Measurements from ENCODE around the gene FHIT.

The FHIT gene

DNA sequence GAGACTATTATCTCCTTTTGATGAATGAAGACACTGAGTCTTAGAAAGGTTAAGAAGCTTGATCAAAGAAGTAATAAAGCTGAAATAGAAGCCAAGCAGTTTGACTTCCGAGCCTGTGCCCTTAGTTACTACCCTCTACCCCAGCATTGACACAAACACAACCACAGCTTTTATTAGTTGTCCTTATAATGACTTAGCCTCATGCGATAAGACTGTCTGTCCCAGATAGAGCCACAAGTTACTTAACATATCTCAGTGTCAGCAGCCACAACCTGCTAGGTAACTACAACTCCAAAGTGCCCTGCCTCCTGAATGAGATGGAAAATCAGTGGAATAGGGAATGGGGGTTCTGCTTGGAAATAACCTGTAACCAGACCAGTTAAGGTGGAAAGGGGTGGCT, 1419.9 kb downstream of the FHIT start:
- Histone ChIP-seq H3K9me3 (ENCODE audit: control insufficient read depth in 5 of 5, low read length in 5 of 5) (no peaks in the 10 kb centered on the region), H3K36me3 (ENCODE audit: control insufficient read depth in 5 of 5, insufficient read depth in 5 of 5, low read length in 5 of 5) (no peaks in the 10 kb centered on the region), H3K27me3 (ENCODE audit: control insufficient read depth in 5 of 5, insufficient read depth in 4 of 5, low read length in 5 of 5) (no peaks in the 10 kb centered on the region), H3K4me3 (ENCODE audit: low read depth in 1 of 5, low read length in 5 of 5) (no peak overlapping the region), H3K9ac (ENCODE audit: low read length in 5 of 5) (no peak overlapping the region), H3K27ac (ENCODE audit: low read depth, low read length) (no peak overlapping the region), H3K4me1 (ENCODE audit: control insufficient read depth in 5 of 5, insufficient read depth in 5 of 5, low read length in 5 of 5) (no peaks in the 10 kb centered on the region)

DNA sequence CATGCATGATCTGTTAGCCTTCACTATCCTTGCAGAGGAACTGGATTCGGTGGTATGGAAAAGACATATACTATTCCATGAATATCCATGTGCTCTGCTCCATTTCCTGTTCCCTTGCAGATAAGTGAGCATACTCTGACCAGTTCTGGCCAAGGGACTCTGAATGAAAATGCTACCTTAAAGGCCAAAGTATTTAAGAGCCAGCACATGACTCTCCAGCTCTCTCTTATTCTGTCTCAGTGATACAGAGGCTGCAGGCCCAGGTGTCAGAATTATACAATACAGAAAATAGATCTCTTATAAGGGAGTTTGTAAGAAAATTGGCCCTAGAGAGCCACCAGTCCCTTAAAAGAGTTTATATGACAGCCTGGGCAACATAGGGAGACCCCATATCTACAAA, 1421.7 kb downstream of the FHIT start:
- Histone ChIP-seq H3K36me3 (ENCODE audit: control insufficient read depth in 5 of 5, insufficient read depth in 5 of 5, low read length in 5 of 5) (no peaks in the 10 kb centered on the region), H3K4me3 (ENCODE audit: low read depth in 1 of 5, low read length in 5 of 5) (no peak overlapping the region), H3K27me3 (ENCODE audit: control insufficient read depth in 5 of 5, insufficient read depth in 4 of 5, low read length in 5 of 5) (no peaks in the 10 kb centered on the region), H3K4me1 (ENCODE audit: control insufficient read depth in 5 of 5, insufficient read depth in 5 of 5, low read length in 5 of 5) (no peaks in the 10 kb centered on the region), H3K27ac (ENCODE audit: low read depth, low read length) (no peak overlapping the region), H3K9ac (ENCODE audit: low read length in 5 of 5) (no peak overlapping the region), H3K9me3 (ENCODE audit: control insufficient read depth in 5 of 5, low read length in 5 of 5) (no peaks in the 10 kb centered on the region)

GRCh38 chr3:59824876-59825275, 1426.4 kb downstream of the FHIT start:
- Histone ChIP-seq H3K9ac (ENCODE audit: low read length in 5 of 5) (no peak overlapping the region), H3K27me3 (ENCODE audit: control insufficient read depth in 5 of 5, insufficient read depth in 4 of 5, low read length in 5 of 5) (no peaks in the 10 kb centered on the region), H3K4me3 (ENCODE audit: low read depth in 1 of 5, low read length in 5 of 5) (no peak overlapping the region), H3K9me3 (ENCODE audit: control insufficient read depth in 5 of 5, low read length in 5 of 5) (no peaks in the 10 kb centered on the region), H3K36me3 (ENCODE audit: control insufficient read depth in 5 of 5, insufficient read depth in 5 of 5, low read length in 5 of 5) (no peaks in the 10 kb centered on the region), H3K27ac (ENCODE audit: low read depth, low read length) (no peak overlapping the region), H3K4me1 (ENCODE audit: control insufficient read depth in 5 of 5, insufficient read depth in 5 of 5, low read length in 5 of 5) (no peaks in the 10 kb centered on the region)

GRCh38 chr3:59821274-59821673, 1430.0 kb downstream of the FHIT start:
- Histone ChIP-seq H3K9ac (ENCODE audit: low read length in 5 of 5) (no peak overlapping the region), H3K27ac (ENCODE audit: low read depth, low read length) (no peak overlapping the region), H3K4me3 (ENCODE audit: low read depth in 1 of 5, low read length in 5 of 5) (no peak overlapping the region), H3K9me3 (ENCODE audit: control insufficient read depth in 5 of 5, low read length in 5 of 5) (no peaks in the 10 kb centered on the region), H3K4me1 (ENCODE audit: control insufficient read depth in 5 of 5, insufficient read depth in 5 of 5, low read length in 5 of 5) (peaks cover 2 to 15% (median 11%) of the 10 kb centered on the region in 5 donors), H3K36me3 (ENCODE audit: control insufficient read depth in 5 of 5, insufficient read depth in 5 of 5, low read length in 5 of 5) (no peaks in the 10 kb centered on the region), H3K27me3 (ENCODE audit: control insufficient read depth in 5 of 5, insufficient read depth in 4 of 5, low read length in 5 of 5) (no peaks in the 10 kb centered on the region)

GRCh38 chr3:59820352-59820934, 1430.8 kb downstream of the FHIT start:
- Histone ChIP-seq H3K4me1 (ENCODE audit: control insufficient read depth in 5 of 5, insufficient read depth in 5 of 5, low read length in 5 of 5) (peaks cover 2 to 15% (median 11%) of the 10 kb centered on the region in 5 donors), H3K36me3 (ENCODE audit: control insufficient read depth in 5 of 5, insufficient read depth in 5 of 5, low read length in 5 of 5) (no peaks in the 10 kb centered on the region), H3K4me3 (ENCODE audit: low read depth in 1 of 5, low read length in 5 of 5) (no peak overlapping the region), H3K27ac (ENCODE audit: low read depth, low read length) (no peak overlapping the region), H3K27me3 (ENCODE audit: control insufficient read depth in 5 of 5, insufficient read depth in 4 of 5, low read length in 5 of 5) (no peaks in the 10 kb centered on the region), H3K9me3 (ENCODE audit: control insufficient read depth in 5 of 5, low read length in 5 of 5) (no peaks in the 10 kb centered on the region), H3K9ac (ENCODE audit: low read length in 5 of 5) (no peak overlapping the region)

DNA sequence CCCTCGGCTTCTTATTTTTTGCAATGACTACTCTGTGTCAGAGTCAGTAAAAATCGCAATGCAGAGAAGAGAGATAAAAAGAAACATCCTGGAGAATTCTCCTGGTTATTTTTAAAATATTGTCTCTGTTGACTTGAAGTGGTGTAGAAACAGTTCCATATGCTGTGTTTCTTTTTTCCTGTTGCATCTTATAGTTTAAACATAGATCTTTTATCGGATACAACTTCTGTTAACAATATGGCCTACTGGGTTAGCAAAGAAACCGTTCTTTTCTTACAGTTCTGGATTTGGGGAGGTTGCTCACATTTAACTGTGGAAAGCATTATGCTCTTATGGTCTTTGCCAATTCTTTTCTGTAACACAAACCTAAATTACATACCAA, 1432.3 kb downstream of the FHIT start:
- Histone ChIP-seq H3K27me3 (ENCODE audit: control insufficient read depth in 5 of 5, insufficient read depth in 4 of 5, low read length in 5 of 5) (no peaks in the 10 kb centered on the region), H3K36me3 (ENCODE audit: control insufficient read depth in 5 of 5, insufficient read depth in 5 of 5, low read length in 5 of 5) (no peaks in the 10 kb centered on the region), H3K27ac (ENCODE audit: low read depth, low read length) (no peak overlapping the region), H3K9ac (ENCODE audit: low read length in 5 of 5) (no peak overlapping the region), H3K4me3 (ENCODE audit: low read depth in 1 of 5, low read length in 5 of 5) (no peak overlapping the region), H3K9me3 (ENCODE audit: control insufficient read depth in 5 of 5, low read length in 5 of 5) (no peaks in the 10 kb centered on the region), H3K4me1 (ENCODE audit: control insufficient read depth in 5 of 5, insufficient read depth in 5 of 5, low read length in 5 of 5) (peaks cover 2 to 15% (median 11%) of the 10 kb centered on the region in 5 donors)

DNA sequence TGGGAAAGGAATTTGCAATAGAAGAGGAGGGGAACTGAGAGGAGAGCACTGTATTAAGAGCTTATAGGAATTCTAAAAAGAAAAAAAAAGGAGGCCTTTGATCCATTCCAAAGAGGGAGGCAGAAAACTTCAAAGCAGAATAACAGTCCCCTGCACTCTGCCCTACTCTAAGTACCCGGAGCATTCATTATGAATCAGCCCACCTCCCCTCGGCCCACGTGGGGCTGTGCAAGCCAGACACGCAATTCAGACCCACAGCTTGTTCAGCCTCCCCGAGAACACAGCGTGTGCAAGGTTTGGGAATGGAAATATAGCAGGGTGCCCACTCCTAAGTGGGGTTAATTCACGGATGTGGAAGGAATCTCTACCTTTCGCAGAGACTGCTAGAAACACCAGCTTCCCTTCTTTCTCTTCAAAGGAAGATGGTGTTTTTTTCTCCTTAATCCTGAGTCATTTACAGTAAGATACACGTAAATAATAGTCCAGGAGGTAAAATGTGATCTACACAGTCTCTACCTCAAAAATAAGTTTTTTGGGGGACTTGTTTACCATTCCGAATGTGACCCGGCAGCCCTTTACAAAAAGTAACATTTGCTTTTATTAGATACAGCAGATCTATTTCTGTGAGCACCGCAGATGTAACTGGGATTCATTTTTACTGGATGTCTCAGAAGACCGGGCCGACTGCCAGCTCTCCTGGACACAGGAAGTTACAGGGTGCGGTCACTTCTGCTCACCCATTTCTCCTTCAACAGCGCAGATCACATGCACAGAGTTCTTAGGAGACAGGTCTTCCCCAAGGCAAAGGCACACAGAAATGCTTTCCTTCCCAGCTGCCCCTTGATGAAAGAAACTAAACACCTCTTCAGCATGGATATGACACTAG, 1433.0 kb downstream of the FHIT start:
- Histone ChIP-seq H3K9me3 (ENCODE audit: control insufficient read depth in 5 of 5, low read length in 5 of 5) (no peaks in the 10 kb centered on the region), H3K27ac (ENCODE audit: low read depth, low read length) (no peak overlapping the region), H3K4me3 (ENCODE audit: low read depth in 1 of 5, low read length in 5 of 5) (peak overlapping the region in 3 of 5 donors; percentile 2 to 34 (median 6)), H3K4me1 (ENCODE audit: control insufficient read depth in 5 of 5, insufficient read depth in 5 of 5, low read length in 5 of 5) (peaks cover 2 to 15% (median 11%) of the 10 kb centered on the region in 5 donors), H3K9ac (ENCODE audit: low read length in 5 of 5) (no peak overlapping the region), H3K27me3 (ENCODE audit: control insufficient read depth in 5 of 5, insufficient read depth in 4 of 5, low read length in 5 of 5) (no peaks in the 10 kb centered on the region), H3K36me3 (ENCODE audit: control insufficient read depth in 5 of 5, insufficient read depth in 5 of 5, low read length in 5 of 5) (no peaks in the 10 kb centered on the region)

GRCh38 chr3:59817511-59817910, 1433.7 kb downstream of the FHIT start:
- Histone ChIP-seq H3K36me3 (ENCODE audit: control insufficient read depth in 5 of 5, insufficient read depth in 5 of 5, low read length in 5 of 5) (no peaks in the 10 kb centered on the region), H3K4me1 (ENCODE audit: control insufficient read depth in 5 of 5, insufficient read depth in 5 of 5, low read length in 5 of 5) (peaks cover 2 to 15% (median 11%) of the 10 kb centered on the region in 5 donors), H3K4me3 (ENCODE audit: low read depth in 1 of 5, low read length in 5 of 5) (no peak overlapping the region), H3K27me3 (ENCODE audit: control insufficient read depth in 5 of 5, insufficient read depth in 4 of 5, low read length in 5 of 5) (no peaks in the 10 kb centered on the region), H3K27ac (ENCODE audit: low read depth, low read length) (no peak overlapping the region), H3K9me3 (ENCODE audit: control insufficient read depth in 5 of 5, low read length in 5 of 5) (no peaks in the 10 kb centered on the region), H3K9ac (ENCODE audit: low read length in 5 of 5) (no peak overlapping the region)

DNA sequence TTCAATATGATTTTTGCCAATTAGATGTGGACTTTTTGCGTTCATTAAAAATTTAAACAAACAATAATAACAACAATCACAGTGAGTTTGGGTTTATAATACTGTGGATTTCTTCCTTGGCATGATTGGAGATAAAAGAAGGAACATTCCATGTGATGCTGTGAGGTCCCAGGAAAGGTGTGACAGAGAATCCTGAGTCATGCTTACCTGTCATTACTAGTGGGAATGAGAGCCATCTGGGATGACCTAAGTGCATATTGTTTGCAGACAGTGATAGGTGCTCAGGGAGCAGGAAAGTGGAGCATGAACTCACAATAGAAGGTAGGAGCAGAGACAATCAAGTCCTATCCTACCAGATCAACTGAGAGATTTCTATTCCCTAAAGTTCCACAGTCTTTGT, 1434.9 kb downstream of the FHIT start:
- Histone ChIP-seq H3K9me3 (ENCODE audit: control insufficient read depth in 5 of 5, low read length in 5 of 5) (no peaks in the 10 kb centered on the region), H3K4me1 (ENCODE audit: control insufficient read depth in 5 of 5, insufficient read depth in 5 of 5, low read length in 5 of 5) (peaks cover 2 to 15% (median 11%) of the 10 kb centered on the region in 5 donors), H3K27me3 (ENCODE audit: control insufficient read depth in 5 of 5, insufficient read depth in 4 of 5, low read length in 5 of 5) (no peaks in the 10 kb centered on the region), H3K9ac (ENCODE audit: low read length in 5 of 5) (no peak overlapping the region), H3K36me3 (ENCODE audit: control insufficient read depth in 5 of 5, insufficient read depth in 5 of 5, low read length in 5 of 5) (no peaks in the 10 kb centered on the region), H3K27ac (ENCODE audit: low read depth, low read length) (no peak overlapping the region), H3K4me3 (ENCODE audit: low read depth in 1 of 5, low read length in 5 of 5) (no peak overlapping the region)

DNA sequence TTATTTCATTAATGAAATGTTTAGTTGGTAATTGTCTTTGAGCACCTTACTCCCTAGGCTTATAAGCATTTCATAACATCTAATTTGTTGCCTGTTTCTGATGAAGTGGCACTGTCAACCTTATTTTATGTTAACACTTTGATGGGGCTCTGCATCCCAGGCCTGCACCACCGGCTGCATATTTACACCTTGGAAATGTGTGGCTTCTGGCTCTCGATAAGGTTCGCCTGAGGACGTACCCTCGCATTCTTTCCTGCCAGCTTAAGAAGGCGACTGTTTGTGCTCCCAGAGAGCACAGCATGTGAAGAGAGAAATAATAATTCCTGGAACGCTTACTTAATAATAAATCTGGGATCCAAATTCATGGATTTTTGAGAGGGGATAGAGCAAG, 1438.1 kb downstream of the FHIT start:
- Histone ChIP-seq H3K9me3 (ENCODE audit: control insufficient read depth in 5 of 5, low read length in 5 of 5) (no peaks in the 10 kb centered on the region), H3K9ac (ENCODE audit: low read length in 5 of 5) (no peak overlapping the region), H3K27me3 (ENCODE audit: control insufficient read depth in 5 of 5, insufficient read depth in 4 of 5, low read length in 5 of 5) (no peaks in the 10 kb centered on the region), H3K27ac (ENCODE audit: low read depth, low read length) (no peak overlapping the region), H3K36me3 (ENCODE audit: control insufficient read depth in 5 of 5, insufficient read depth in 5 of 5, low read length in 5 of 5) (no peaks in the 10 kb centered on the region), H3K4me1 (ENCODE audit: control insufficient read depth in 5 of 5, insufficient read depth in 5 of 5, low read length in 5 of 5) (peaks cover 0 to 12% (median 6%) of the 10 kb centered on the region in 5 donors), H3K4me3 (ENCODE audit: low read depth in 1 of 5, low read length in 5 of 5) (no peak overlapping the region)
